Measurements from ENCODE around the gene SETD7.
A peak's percentile ranks its signal among the peaks of the same experiment; 100 is the strongest.

Gene SETD7

GRCh38 chr4:139524062-139524631 lies 31.9 kb downstream of the SETD7 start:
- Mint-ChIP-seq H3K27me3 (no peaks in the 10 kb centered on the region), H3K9me3 (no peaks in the 10 kb centered on the region), H3K4me3 (no peak overlapping the region), H3K27ac (peak overlapping the region; percentile 14), H3K4me1 (peaks cover 8 to 12% of the 10 kb centered on the region in 2 donors), H3K36me3 (peaks cover 35 to 58% of the 10 kb centered on the region in 2 donors)
- ATAC-seq (replicated peaks) (no peak), DNase-seq (no peak)

- Mint-ChIP-seq H3K4me3 (no peak overlapping the region), H3K27ac (no peak overlapping the region), H3K36me3 (peaks cover 37 to 59% of the 10 kb centered on the region in 2 donors), H3K9me3 (no peaks in the 10 kb centered on the region), H3K27me3 (no peaks in the 10 kb centered on the region), H3K4me1 (peaks cover 8 to 12% of the 10 kb centered on the region in 2 donors)
- no peak for DNase-seq
- no peak for ATAC-seq (replicated peaks)
Observed at GRCh38 chr4:139523076-139523475, 32.9 kb downstream of the SETD7 start.

- Mint-ChIP-seq H3K9me3 (no peaks in the 10 kb centered on the region), H3K4me3 (no peak overlapping the region), H3K27ac (no peak overlapping the region), H3K27me3 (no peaks in the 10 kb centered on the region), H3K4me1 (peaks cover 8 to 12% of the 10 kb centered on the region in 2 donors), H3K36me3 (peaks cover 34 to 61% of the 10 kb centered on the region in 2 donors)
- DNase-seq (no peak), ATAC-seq (replicated peaks) (no peak)
Observed at GRCh38 chr4:139522457-139522856, 33.6 kb downstream of the SETD7 start.

- Mint-ChIP-seq H3K4me3 (no peak overlapping the region), H3K27ac (no peak overlapping the region), H3K27me3 (no peaks in the 10 kb centered on the region), H3K36me3 (peaks cover 36 to 65% of the 10 kb centered on the region in 2 donors), H3K4me1 (peaks cover 8 to 12% of the 10 kb centered on the region in 2 donors), H3K9me3 (no peaks in the 10 kb centered on the region)
- ATAC-seq (replicated peaks): peak in 1 of 2 donors; percentile 38
- DNase-seq: no peak
Observed at GRCh38 chr4:139521754-139522401, 34.1 kb downstream of the SETD7 start.

- ATAC-seq (replicated peaks): no peak
- H3K27me3 Mint-ChIP-seq: no peaks in the 10 kb centered on the region
- H3K4me3 Mint-ChIP-seq: no peak overlapping the region
Observed at GRCh38 chr4:139515531-139515958, 40.5 kb downstream of the SETD7 start.

GRCh38 chr4:139514382-139515059 lies 41.5 kb downstream of the SETD7 start:
- no peak overlapping the region for H3K4me3 Mint-ChIP-seq
- H3K27ac Mint-ChIP-seq: no peak overlapping the region
- no peaks in the 10 kb centered on the region for H3K27me3 Mint-ChIP-seq
- ATAC-seq (replicated peaks) (no peak), DNase-seq (no peak)
- no peaks in the 10 kb centered on the region for H3K9me3 Mint-ChIP-seq
- no peaks in the 10 kb centered on the region for H3K4me1 Mint-ChIP-seq
- H3K36me3 Mint-ChIP-seq: peaks cover 37 to 60% of the 10 kb centered on the region in 2 donors

More at GRCh38 chr4:139515531-139515958, 40.5 kb downstream of the SETD7 start:
- Mint-ChIP-seq H3K27ac (no peak overlapping the region), H3K4me1 (no peaks in the 10 kb centered on the region), H3K36me3 (peaks cover 37 to 58% of the 10 kb centered on the region in 2 donors), H3K9me3 (no peaks in the 10 kb centered on the region)
- DNase-seq: no peak

- ATAC-seq (replicated peaks) (no peak), DNase-seq (no peak)
- H3K36me3 Mint-ChIP-seq: peaks cover 38 to 50% of the 10 kb centered on the region in 2 donors
- H3K4me1 Mint-ChIP-seq: no peaks in the 10 kb centered on the region
- no peaks in the 10 kb centered on the region for H3K27me3 Mint-ChIP-seq
- H3K9me3 Mint-ChIP-seq: no peaks in the 10 kb centered on the region
- H3K27ac Mint-ChIP-seq: no peak overlapping the region
- H3K4me3 Mint-ChIP-seq: no peak overlapping the region
Observed at GRCh38 chr4:139511320-139511719, 44.7 kb downstream of the SETD7 start.

GRCh38 chr4:139509727-139510410 lies 46.1 kb downstream of the SETD7 start:
- H3K27ac Mint-ChIP-seq: no peak overlapping the region
- H3K36me3 Mint-ChIP-seq: peaks cover 31 to 43% of the 10 kb centered on the region in 2 donors
- no peaks in the 10 kb centered on the region for H3K27me3 Mint-ChIP-seq
- no peak overlapping the region for H3K4me3 Mint-ChIP-seq
- no peak for DNase-seq
- ATAC-seq (replicated peaks): no peak
- no peaks in the 10 kb centered on the region for H3K4me1 Mint-ChIP-seq
- no peaks in the 10 kb centered on the region for H3K9me3 Mint-ChIP-seq

GRCh38 chr4:139508581-139509237 lies 47.3 kb downstream of the SETD7 start:
- no peaks in the 10 kb centered on the region for H3K27me3 Mint-ChIP-seq
- ATAC-seq (replicated peaks) (no peak), DNase-seq (no peak)
- peaks cover 0 to 2% of the 10 kb centered on the region in 2 donors for H3K9me3 Mint-ChIP-seq
- no peak overlapping the region for H3K4me3 Mint-ChIP-seq
- no peak overlapping the region for H3K27ac Mint-ChIP-seq
- no peaks in the 10 kb centered on the region for H3K4me1 Mint-ChIP-seq
- H3K36me3 Mint-ChIP-seq: peaks cover 31 to 47% of the 10 kb centered on the region in 2 donors

GRCh38 chr4:139506774-139507173 lies 49.2 kb downstream of the SETD7 start:
- ATAC-seq (replicated peaks) (no peak), DNase-seq (no peak)
- Mint-ChIP-seq H3K4me1 (no peaks in the 10 kb centered on the region), H3K36me3 (peaks cover 36 to 59% of the 10 kb centered on the region in 2 donors), H3K27me3 (no peaks in the 10 kb centered on the region), H3K9me3 (peaks cover 0 to 3% of the 10 kb centered on the region in 2 donors), H3K27ac (no peak overlapping the region), H3K4me3 (no peak overlapping the region)

- H3K36me3 Mint-ChIP-seq: peaks cover 23 to 46% of the 10 kb centered on the region in 2 donors
- ATAC-seq (replicated peaks) (peak; percentile 34 to 71), DNase-seq (no peak)
- H3K27ac Mint-ChIP-seq: no peak overlapping the region
- no peaks in the 10 kb centered on the region for H3K27me3 Mint-ChIP-seq
- H3K4me3 Mint-ChIP-seq: no peak overlapping the region
- H3K9me3 Mint-ChIP-seq: peaks cover 0 to 3% of the 10 kb centered on the region in 2 donors
- no peaks in the 10 kb centered on the region for H3K4me1 Mint-ChIP-seq
Observed at GRCh38 chr4:139503622-139504166, 52.3 kb downstream of the SETD7 start.

GRCh38 chr4:139501927-139502899 lies 53.8 kb downstream of the SETD7 start:
- DNase-seq: no peak
- H3K4me3 Mint-ChIP-seq: no peak overlapping the region
- no peaks in the 10 kb centered on the region for H3K4me1 Mint-ChIP-seq
- H3K27ac Mint-ChIP-seq: no peak overlapping the region
- peaks cover 0 to 3% of the 10 kb centered on the region in 2 donors for H3K9me3 Mint-ChIP-seq
- H3K36me3 Mint-ChIP-seq: peaks cover 19 to 41% of the 10 kb centered on the region in 2 donors
- H3K27me3 Mint-ChIP-seq: no peaks in the 10 kb centered on the region
- no peak for ATAC-seq (replicated peaks)

GRCh38 chr4:139501527-139501926 lies 54.5 kb downstream of the SETD7 start:
- H3K9me3 Mint-ChIP-seq: peaks cover 0 to 3% of the 10 kb centered on the region in 2 donors
- no peaks in the 10 kb centered on the region for H3K4me1 Mint-ChIP-seq
- no peak for ATAC-seq (replicated peaks)
- no peaks in the 10 kb centered on the region for H3K27me3 Mint-ChIP-seq
- peaks cover 18 to 34% of the 10 kb centered on the region in 2 donors for H3K36me3 Mint-ChIP-seq
- no peak overlapping the region for H3K27ac Mint-ChIP-seq
- no peak for DNase-seq
- no peak overlapping the region for H3K4me3 Mint-ChIP-seq

Data from stimulated activated naive B cell treated with anti-CD40 and anti-IgM and Interleukin-4, amounts not matched to agents 10 μg/mL and 1 μg/mL and 100 μg/mL, for 72 hours (primary cell).